Measurements from ENCODE around the gene LMLN. TPM values are rescaled to one million over a fixed set of nuclear protein-coding genes. Genes with fewer than 3 reads are reported as not detected.
"Not testable (repeated sequence)": the region's sequence is repeated elsewhere in the genome, so short reads cannot be mapped to it uniquely, and the experiment has no call there.

Gene LMLN
- total RNA-seq, 2 donors from 2014 or later = 10.0 to 10.5 TPM

DNA sequence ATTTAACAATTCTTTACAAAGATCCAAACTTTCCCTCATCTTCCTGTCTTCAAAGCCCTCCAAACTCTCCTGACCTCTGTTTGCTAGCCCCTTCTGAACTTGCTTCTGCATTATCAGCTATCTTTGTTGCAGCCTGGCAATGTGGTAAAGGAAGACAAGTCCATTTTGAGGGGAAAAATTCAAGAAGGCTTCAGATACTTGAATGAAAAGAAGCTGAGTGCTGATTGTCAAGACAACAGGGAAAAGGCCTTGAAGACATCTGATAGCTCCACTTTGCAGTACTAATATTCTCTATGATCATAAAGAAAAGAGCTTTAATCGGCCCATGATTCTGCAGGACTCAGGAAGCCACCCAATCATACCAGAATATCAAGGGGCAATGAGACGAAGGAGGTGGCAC, 91.8 kb downstream of the LMLN start:
- Mint-ChIP-seq H3K36me3 (ENCODE audit: low read depth) (no peaks in the 10 kb centered on the region), H3K27me3 (ENCODE audit: insufficient read depth) (no peaks in the 10 kb centered on the region), H3K27ac (no peak overlapping the region), H3K4me3 (no peak overlapping the region), H3K9me3 (peaks cover 16% of the 10 kb centered on the region), H3K4me1 (no peaks in the 10 kb centered on the region)
- TF ChIP-seq, protein P1, sequence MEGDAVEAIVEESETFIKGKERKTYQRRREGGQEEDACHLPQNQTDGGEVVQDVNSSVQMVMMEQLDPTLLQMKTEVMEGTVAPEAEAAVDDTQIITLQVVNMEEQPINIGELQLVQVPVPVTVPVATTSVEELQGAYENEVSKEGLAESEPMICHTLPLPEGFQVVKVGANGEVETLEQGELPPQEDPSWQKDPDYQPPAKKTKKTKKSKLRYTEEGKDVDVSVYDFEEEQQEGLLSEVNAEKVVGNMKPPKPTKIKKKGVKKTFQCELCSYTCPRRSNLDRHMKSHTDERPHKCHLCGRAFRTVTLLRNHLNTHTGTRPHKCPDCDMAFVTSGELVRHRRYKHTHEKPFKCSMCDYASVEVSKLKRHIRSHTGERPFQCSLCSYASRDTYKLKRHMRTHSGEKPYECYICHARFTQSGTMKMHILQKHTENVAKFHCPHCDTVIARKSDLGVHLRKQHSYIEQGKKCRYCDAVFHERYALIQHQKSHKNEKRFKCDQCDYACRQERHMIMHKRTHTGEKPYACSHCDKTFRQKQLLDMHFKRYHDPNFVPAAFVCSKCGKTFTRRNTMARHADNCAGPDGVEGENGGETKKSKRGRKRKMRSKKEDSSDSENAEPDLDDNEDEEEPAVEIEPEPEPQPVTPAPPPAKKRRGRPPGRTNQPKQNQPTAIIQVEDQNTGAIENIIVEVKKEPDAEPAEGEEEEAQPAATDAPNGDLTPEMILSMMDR (conservative IDR thresholded peaks at IDR 0.05) = no peak
- 82% methylated on average over 2 of the region's 2 CpGs; no CpG with 5 or more reads in 1 of the 2 experiments for WGBS, 2 experiments (ENCODE audit: insufficient coverage in 1 of 2, insufficient read length in 1 of 2)
- H3K27me3 ChIP-seq (ENCODE audit: control insufficient read depth, insufficient read depth, low read length, poor library complexity, severe bottlenecking) = no peaks in the 10 kb centered on the region
- no peak overlapping the region for H3K4me3 ChIP-seq (ENCODE audit: low read length)
- no peaks in the 10 kb centered on the region for H3K36me3 ChIP-seq (ENCODE audit: control insufficient read depth, insufficient read depth, low read length)
- no peak for DNase-seq
- peaks cover 21% of the 10 kb centered on the region for H3K9me3 ChIP-seq (ENCODE audit: control insufficient read depth, low read length)
- no peaks in the 10 kb centered on the region for H3K4me1 ChIP-seq (ENCODE audit: control insufficient read depth, insufficient read depth, low read length)
- no peak overlapping the region for H3K27ac ChIP-seq (ENCODE audit: low read depth, low read length)
- H3K9ac ChIP-seq (ENCODE audit: extremely low read depth, low read length, poor library complexity, severe bottlenecking) = no peak overlapping the region

DNA sequence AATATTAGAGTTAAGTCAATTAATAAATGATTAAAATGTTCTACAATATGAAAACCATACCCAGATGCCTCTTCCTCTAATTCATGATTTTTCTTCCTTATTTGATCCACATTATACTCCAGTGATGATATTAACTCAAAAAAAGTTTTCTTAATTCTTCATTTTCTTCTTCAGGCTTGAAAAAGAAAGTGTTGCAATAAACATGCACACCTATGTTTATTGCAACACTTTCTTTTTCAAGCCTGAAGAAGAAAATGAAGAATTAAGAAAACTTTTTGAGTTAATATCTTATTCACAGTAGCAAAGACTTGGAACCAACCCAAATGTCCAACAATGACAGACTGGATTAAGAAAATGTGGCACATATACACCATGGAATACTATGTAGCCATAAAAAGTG, 93.4 kb downstream of the LMLN start:
- H3K36me3 ChIP-seq (ENCODE audit: control insufficient read depth, insufficient read depth, low read length); H3K4me1 ChIP-seq (ENCODE audit: control insufficient read depth, insufficient read depth, low read length); H3K27me3 Mint-ChIP-seq (ENCODE audit: insufficient read depth); H3K4me1 Mint-ChIP-seq; H3K27me3 ChIP-seq (ENCODE audit: control insufficient read depth, insufficient read depth, low read length, poor library complexity, severe bottlenecking); H3K4me3 Mint-ChIP-seq; H3K4me3 ChIP-seq (ENCODE audit: low read length); H3K9ac ChIP-seq (ENCODE audit: extremely low read depth, low read length, poor library complexity, severe bottlenecking); H3K27ac Mint-ChIP-seq; H3K36me3 Mint-ChIP-seq (ENCODE audit: low read depth); DNase-seq; H3K27ac ChIP-seq (ENCODE audit: low read depth, low read length): not testable (repeated sequence)
- peaks cover 20% of the 10 kb centered on the region for H3K9me3 Mint-ChIP-seq
- H3K9me3 ChIP-seq (ENCODE audit: control insufficient read depth, low read length) = peaks cover 21% of the 10 kb centered on the region

DNA sequence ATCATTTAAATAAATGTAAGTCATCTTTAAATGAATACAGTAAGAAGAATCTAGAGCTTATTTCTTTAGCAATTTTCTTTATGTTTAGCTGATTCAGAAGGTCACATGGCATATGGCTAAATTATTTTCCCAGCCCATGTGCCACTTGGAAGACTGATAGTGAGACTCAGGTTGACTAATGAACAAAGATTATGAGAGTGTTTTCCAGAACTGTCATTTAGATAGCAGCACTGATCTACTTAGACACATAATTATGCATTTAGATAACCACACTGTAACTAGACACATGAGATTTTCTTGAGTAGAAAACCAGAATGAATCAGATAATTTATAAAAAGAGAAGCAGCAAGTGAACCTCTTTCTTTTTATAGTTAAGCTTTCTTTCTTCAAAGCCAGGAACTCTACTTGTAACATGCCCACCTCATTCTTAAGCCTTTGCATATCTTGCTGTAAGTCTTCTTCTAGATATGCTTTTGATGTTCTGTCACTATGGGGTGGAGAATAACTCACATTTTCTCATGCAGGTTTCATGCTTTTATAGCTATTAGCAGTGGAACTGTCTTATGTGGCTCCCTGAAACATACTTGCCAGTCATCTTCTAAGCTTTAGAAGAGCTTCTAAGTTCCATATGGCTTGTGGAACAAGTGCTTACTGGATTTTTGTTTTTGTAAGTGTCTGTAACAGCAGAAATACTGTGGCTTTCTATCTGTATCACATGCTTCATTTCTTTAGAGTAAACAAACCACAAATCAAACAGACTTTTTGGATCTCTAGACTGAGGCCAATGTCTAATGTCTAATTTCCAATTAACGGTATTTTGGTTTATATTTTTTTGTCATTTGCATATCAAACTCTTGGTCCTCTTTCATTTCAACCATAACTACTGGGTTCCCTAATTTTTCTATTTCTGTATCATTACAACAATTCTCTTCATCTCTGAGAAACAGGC, 101.4 kb downstream of the LMLN start:
- Histone ChIP-seq H3K27ac (ENCODE audit: low read depth, low read length) (no peak overlapping the region), H3K4me1 (ENCODE audit: control insufficient read depth, insufficient read depth, low read length) (no peaks in the 10 kb centered on the region), H3K9ac (ENCODE audit: extremely low read depth, low read length, poor library complexity, severe bottlenecking) (no peak overlapping the region), H3K27me3 (ENCODE audit: control insufficient read depth, insufficient read depth, low read length, poor library complexity, severe bottlenecking) (peaks cover 13% of the 10 kb centered on the region), H3K4me3 (ENCODE audit: low read length) (no peak overlapping the region), H3K9me3 (ENCODE audit: control insufficient read depth, low read length) (no peaks in the 10 kb centered on the region), H3K36me3 (ENCODE audit: control insufficient read depth, insufficient read depth, low read length) (no peaks in the 10 kb centered on the region)
- TF ChIP-seq, protein P1 (conservative IDR thresholded peaks at IDR 0.05) = no peak
- Mint-ChIP-seq H3K4me3 (no peak overlapping the region), H3K9me3 (peaks cover 3% of the 10 kb centered on the region), H3K4me1 (no peaks in the 10 kb centered on the region), H3K27me3 (ENCODE audit: insufficient read depth) (peaks cover 29% of the 10 kb centered on the region), H3K27ac (no peak overlapping the region), H3K36me3 (ENCODE audit: low read depth) (no peaks in the 10 kb centered on the region)
- 79 to 88% methylated on average over 1 of the region's 1 CpG for WGBS, 2 experiments (ENCODE audit: insufficient coverage in 1 of 2, insufficient read length in 1 of 2)
- DNase-seq = no peak

Data from endodermal cell (in vitro differentiated cells).